Ramos (cell line): ENCODE results near the gene CACFD1.

Source experiments
- in situ Hi-C: fragments of 300-500 bp; cut with MboI; formaldehyde crosslinking; loops from one replicate; pipeline ENCODE4 v1.14.3; 2022; ENCODE audit warnings: low sequenced_read_pairs; ENCODE audit not compliant: unreplicated experiment

Gene CACFD1

DNA sequence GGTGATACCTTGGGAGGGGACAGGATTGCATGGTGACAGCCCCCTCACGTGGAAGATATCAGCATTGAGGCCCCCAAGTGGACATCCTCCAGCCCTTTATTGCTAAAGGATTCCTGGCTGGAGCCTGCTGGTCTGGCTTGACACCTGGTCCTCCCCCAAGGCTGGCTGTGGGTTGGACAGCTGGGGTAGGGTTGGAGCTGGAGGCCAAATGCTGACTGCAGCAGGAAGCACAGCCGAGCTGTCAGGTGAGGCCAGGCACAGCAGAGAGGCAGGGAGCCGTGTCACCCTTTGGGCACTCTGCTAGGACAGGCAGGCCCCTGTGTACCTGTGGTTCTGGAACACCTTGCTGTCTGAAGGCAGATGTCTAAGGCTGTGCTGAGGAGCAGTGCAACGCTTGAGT lies 2.2 kb downstream of the CACFD1 start:
- in situ Hi-C loops = no loop called here

- in situ Hi-C loops = no loop called here
These were observed 3.6 kb downstream of the CACFD1 start for GRCh38 chr9:133463234-133463863.

DNA sequence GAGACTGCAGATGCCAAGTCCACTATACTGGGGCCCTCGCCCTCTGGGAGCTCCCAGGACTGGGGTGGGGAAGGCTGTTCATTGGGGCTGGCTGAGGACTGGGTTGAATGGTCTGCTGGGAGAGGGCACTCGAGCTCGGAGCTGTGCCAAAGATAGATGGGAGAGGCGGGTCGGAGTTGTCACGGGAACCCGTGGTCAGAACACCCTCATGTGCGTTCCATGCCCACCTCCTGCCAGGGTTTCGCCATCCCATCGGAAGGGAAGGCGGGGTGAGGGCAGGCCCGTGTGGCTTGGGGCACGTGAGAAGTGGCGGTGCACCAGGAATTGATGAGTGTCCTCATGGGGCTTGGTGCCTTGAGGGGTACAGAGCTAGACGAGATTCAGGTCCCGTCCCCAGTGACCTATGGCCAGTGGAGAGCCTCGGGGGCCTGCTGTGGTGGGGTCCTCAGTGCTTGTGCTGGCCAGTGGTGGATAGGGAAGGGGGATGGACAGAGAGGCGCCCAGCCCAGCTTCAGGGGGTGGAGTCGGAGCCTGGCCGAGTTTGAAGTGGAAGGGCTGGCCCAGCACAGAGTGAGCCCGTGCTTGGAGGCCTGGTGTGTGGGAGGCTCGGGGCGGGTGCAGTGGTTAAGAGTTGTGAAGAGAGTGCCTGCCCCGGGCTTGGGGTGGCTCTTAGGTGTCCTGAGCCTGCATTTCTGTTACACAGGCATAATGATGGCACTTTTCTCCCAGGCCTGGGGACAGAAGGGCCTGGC lies 4.3 kb downstream of the CACFD1 start:
- in situ Hi-C loops = no loop called here

GRCh38 chr9:133464638-133465037 lies 4.9 kb downstream of the CACFD1 start:
- in situ Hi-C loops = no loop called here

- in situ Hi-C loops = no loop called here
These were observed 6.2 kb downstream of the CACFD1 start for GRCh38 chr9:133465984-133466383.

- in situ Hi-C loops = no loop called here
These were observed 7.3 kb downstream of the CACFD1 start for GRCh38 chr9:133467101-133467500.

GRCh38 chr9:133468374-133468773 lies 8.6 kb downstream of the CACFD1 start:
- in situ Hi-C loops = no loop called here

DNA sequence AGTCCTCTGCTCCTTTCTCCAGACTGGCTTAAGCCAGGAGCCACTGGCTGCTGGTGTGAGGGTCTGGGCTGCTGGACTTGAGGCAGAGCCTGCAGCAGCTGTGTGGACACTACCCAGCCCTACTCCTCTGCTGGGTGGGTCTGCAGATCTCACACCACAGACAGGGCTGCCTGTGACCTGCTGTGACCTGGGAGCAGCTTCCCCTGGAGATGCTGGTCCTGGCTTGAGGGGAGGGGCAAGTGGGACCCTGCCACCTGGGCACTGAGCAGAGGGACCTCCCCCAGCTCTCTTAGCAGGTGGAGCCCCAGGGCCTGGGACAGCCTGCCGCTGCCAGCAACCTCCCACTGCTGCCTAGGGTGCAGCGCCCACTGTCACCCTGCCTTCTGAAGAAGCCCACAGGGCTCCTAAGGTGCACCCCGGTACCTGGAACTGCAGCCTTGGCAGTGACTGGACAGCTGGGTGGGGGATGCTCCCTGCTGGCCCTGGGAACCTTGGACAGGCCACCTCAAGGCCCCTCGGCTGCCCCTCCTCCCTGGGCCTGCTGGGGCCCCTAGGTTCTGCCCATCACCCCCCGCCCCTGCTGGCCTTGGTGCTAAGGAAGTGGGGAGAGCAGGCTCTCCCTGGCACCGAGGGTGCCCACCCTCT lies 9.1 kb downstream of the CACFD1 start:
- in situ Hi-C loops = no loop called here

DNA sequence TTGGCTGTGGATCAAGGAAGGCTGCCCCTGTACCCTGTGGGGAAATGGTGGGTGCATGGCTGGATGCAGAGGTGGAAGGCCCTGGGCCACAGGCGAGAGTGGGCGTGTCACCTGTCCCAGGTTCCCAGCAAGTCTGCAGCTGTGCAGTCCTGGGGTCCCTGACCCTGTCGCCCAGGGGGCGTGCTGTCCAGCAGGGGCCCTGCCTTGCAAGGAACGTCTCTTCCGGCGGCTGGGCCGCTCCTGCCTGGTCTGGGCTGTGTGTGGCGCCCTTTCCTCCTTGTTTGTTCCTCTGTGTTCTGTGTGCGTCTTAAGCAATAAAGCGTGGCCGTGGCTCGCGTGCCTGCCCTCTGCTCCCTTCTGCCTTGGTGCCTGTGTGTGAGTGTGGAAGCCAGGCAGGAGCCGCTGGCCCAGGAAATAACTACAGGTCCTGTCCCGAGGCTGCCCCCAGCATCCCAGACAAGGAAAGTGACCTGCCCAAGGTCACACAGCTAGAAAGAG lies 10.7 kb downstream of the CACFD1 start:
- in situ Hi-C loops = no loop called here

GRCh38 chr9:133470988-133471387 lies 11.2 kb downstream of the CACFD1 start:
- in situ Hi-C loops = no loop called here

- in situ Hi-C loops = no loop called here
These were observed 11.9 kb downstream of the CACFD1 start for GRCh38 chr9:133471551-133472276.

DNA sequence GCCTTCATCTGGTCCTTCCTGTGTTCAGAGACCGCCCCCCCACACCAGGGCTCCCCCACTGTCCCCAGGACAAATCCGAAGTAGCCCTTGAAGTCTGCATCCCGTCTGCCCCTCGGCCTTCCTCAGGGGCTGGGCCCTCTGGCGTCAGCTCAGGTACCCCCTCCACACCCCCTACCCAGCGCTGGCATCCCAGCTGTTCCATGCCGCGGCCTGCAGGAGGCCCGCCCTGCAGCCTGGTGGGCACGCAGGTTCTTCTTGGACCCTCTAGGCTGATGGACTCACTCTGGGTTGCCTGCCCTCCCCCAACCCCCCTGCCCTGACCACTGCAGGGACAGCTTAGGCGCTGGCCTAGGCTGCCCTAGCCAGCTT lies 12.5 kb downstream of the CACFD1 start:
- in situ Hi-C loops = no loop called here

- in situ Hi-C loops = no loop called here
These were observed 13.1 kb downstream of the CACFD1 start for GRCh38 chr9:133472753-133473378.

DNA sequence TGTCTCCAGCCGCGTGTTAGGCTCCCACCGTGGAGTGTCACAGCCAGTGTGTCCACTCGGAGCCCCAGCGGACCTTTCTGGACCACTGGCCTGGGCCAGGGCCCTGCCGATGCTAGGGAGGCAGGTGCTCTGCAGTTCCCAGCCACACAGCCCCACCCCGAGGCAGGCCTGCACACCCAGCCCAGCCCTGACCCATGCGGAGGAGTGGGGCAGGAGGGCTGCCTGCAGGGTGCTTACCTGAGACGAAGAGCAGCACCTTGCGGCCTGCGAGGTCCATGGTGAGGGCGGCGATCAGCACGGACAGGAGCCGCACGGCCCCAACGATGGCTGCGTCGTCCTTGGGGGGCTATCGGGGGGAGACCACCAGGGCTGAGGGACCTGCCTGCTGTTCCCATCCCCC lies 14.0 kb downstream of the CACFD1 start:
- in situ Hi-C loops = no loop called here

GRCh38 chr9:133474215-133474614 lies 14.4 kb downstream of the CACFD1 start:
- in situ Hi-C loops = no loop called here

DNA sequence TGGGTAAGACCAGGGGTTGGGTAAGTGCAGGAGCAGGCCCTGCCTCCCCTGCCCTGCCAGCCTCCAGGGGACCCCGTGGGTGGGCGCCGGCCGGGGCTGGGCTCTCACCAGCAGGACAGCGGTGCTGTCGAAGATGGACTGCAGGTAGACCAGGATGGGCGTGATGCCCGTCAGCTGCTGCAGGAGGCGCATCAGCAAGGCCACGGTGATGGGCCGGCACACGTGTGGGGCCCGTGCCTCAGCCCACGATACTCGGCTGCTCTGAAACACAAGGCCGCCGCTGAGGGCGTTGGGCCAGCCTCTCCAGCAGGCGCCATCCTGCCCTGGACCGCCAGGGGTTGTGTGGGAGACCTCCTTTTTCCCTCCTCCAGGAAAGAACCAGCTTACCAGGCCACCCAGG lies 15.1 kb downstream of the CACFD1 start:
- in situ Hi-C loops = no loop called here

DNA sequence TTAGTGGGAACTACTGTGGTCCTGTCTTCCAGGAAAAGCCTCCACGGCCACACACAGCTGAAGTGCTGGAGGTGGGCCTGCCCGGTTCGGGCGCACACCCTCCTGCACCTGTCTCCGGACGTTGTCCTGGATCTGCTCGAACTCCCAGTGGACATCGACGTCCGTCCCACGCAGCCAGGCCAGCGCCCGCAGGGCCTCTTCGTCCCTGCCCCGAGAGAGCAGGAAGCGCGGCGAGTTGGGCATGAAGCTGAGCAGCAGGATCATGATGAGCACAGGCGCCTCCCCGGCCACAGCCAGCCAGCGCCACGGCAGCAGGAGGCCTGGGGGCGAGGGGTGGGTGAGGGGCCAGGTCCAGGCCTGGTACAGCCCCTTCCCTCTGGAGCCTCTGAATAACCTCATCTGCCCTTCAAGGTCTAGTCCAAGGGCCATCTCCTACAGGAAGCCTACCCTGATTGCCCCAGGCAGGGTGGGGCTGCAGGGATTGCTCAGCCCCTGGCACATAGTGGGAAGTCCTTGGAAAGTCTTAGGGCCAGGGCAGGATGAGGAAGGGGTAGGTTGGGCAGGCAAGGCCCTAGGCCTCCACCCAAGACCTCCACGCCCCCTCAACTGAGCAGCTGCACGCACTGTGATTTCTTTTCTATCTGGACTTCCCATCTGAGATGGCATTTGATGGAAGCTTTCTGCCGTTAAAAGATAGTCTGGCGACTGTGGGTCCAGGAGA lies 15.7 kb downstream of the CACFD1 start:
- in situ Hi-C loops = no loop called here

DNA sequence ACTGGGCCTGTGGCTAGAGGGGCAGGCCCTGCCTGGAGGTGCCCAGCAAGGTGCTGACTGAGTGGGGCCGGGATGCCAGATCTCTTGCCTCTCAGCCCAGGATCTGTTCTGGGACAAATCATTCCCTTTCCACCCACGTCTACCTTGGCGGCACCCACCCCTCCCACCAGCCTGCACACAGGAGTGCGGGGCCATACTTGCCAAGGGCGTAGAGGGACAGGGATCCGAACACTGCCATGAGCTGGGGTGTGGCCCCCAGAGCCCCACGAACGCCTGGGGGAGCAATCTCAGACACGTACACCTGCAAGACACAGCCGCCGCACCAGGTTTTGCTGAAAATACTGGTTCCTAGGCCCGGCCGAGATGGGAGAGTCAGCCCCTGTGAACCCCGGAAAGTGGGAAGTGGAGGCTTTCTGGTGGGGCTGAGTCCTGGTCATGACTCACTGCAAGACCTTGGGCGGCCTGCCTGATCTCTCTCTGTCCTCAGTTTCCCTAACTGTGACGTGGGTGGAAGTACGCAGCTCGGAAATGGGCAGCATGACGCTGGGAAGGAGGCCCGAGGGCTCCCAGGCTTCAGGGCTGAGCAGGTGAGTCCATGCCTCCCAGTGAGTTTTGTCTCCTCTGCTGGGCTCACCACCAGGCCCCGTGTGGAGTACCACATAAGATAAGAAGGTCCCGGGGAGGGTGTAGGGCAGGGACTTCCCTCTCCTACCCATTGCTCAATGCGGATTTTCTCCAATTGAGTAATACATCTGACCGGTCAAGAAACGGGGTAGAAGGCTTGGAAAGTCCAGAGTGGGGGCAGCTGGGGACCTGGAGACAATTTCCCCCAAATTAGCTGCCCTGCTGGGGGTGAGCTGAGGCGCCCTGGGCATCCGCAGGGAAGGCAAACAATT lies 16.5 kb downstream of the CACFD1 start:
- in situ Hi-C loops = no loop called here

- in situ Hi-C loops = no loop called here
These were observed 17.2 kb downstream of the CACFD1 start for GRCh38 chr9:133476941-133477340.
